ENCODE data around the gene LCE1C.
A peak's percentile ranks its signal among the peaks of the same experiment; 100 is the strongest.

The LCE1C gene, protein sequence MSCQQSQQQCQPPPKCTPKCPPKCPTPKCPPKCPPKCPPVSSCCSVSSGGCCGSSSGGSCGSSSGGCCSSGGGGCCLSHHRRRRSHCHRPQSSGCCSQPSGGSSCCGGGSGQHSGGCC

DNA sequence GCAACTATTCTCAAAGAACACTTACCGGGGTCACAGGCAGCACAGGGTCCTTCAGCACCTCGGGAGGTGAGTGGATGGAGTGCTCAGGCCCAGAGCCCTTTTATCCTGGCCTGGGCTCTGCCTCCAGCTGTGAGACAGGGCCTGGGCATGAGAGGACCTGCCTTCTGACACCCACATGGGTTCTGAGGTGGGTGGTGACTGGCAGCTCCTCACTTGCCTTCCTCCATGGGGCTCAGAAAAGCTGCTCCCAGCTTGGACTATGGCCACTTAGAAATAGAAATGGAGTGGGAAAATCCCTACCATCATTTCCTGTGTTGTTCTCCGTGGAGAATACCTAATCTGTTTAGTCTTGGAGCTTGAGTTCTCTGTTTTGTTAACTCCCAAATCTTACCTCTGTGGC is at the start of gene LCE1C:
Gene LCE1C, minus strand, starts transcription at position 76 of the 400 bp plus-strand sequence. CDS start 1,173 bp downstream, outside the sequence.
- no peak for DNase-seq (ENCODE audit: low read depth)

- DNase-seq (ENCODE audit: low read depth) = peak; percentile 18
Measured at GRCh38 chr1:152855661-152856060, 49.2 kb upstream of the LCE1C start.

GRCh38 chr1:152842556-152842955 is 36.1 kb upstream of the LCE1C start, which contains the start of gene LCE6A:
LCE6A (plus strand) TSS chr1:152842856; CDS start chr1:152843521, 665 bp downstream.
- DNase-seq (ENCODE audit: low read depth) = no peak

DNA sequence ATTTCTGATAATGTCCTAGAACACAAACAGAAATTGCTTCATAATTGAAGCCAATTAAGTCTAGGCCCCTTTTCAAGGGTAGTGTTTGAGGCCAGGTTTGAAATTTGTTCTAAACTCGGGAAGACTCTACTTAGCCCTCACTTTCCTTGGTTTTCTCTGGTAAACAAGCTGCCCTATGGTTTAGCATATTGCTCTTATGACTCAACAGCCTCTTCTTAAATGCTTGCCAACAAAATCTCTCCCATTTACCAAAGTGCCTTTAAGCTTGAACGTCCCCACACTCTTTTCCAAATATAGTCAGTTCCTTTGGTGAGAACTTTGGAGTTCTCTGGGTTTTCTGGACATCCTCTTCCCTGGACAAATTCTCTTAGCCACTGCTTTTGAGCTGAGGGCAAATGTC is 30.4 kb upstream of the LCE1C start:
- DNase-seq (ENCODE audit: low read depth) = no peak

GRCh38 chr1:152827173-152827572 is 20.7 kb upstream of the LCE1C start, which contains the start of gene LCE1A:
LCE1A (plus strand) TSS chr1:152827473; CDS start chr1:152827473, 0 bp downstream.
- DNase-seq (ENCODE audit: low read depth) = no peak

GRCh38 chr1:152824964-152825363 is 18.5 kb upstream of the LCE1C start:
- no peak for DNase-seq (ENCODE audit: low read depth)

- DNase-seq (ENCODE audit: low read depth) = no peak
Measured at GRCh38 chr1:152823294-152823693, 16.8 kb upstream of the LCE1C start.

- no peak for DNase-seq (ENCODE audit: low read depth)
Measured at GRCh38 chr1:152817309-152817708, 10.9 kb upstream of the LCE1C start.

- no peak for DNase-seq (ENCODE audit: low read depth)
Measured at GRCh38 chr1:152811671-152812070, 5.2 kb upstream of the LCE1C start, which contains the start of gene LCE1B. LCE1B (plus strand) TSS chr1:152811971; CDS start chr1:152812447, 476 bp downstream.

- no peak for DNase-seq (ENCODE audit: low read depth)
Measured at GRCh38 chr1:152811050-152811449, 4.6 kb upstream of the LCE1C start.

DNA sequence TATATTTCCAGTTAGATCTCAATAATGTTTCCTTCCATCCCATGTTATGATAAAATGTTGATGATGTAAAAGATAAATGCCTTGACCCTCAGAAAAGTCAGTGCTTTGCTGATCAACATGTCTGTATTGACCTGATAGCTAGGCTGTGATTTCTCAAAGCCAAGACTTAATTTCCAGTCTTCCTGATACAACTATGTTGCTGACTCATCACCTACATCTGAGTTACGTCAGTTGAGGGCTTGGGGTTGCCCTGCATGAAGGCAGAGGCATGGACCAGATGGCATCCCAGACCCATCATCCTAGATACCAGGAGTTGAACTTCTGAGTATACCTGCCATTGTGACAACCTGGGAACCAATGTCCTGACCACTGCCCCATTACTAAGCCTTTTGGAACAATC is 5.1 kb downstream of the LCE1C start:
- DNase-seq (ENCODE audit: low read depth) = no peak

DNA sequence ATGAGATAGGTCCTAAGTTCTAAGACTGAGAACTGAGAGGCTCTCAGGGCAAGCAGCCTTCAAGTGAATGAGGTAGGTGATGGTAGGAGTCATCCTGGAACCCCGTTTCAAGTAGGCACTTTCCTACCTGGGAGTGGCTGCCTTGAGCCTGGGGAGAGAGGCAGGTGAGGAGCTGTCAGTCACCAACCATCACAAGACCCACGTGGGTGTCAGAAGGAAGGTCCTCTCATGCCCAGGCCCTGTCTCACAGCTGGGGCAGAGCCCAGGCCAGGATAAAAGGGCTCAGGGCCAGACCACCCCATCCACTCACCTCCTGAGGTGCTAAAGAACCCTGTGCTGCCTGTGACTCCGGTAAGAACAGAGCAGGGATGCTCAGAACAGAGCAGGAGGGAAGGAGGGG is 10.0 kb downstream of the LCE1C start, which contains the start of gene LCE1D:
Gene LCE1D, plus strand, starts transcription at position 301 of the 400 bp plus-strand sequence. CDS start 1,074 bp downstream, outside the sequence.
- no peak for DNase-seq (ENCODE audit: low read depth)

DNA sequence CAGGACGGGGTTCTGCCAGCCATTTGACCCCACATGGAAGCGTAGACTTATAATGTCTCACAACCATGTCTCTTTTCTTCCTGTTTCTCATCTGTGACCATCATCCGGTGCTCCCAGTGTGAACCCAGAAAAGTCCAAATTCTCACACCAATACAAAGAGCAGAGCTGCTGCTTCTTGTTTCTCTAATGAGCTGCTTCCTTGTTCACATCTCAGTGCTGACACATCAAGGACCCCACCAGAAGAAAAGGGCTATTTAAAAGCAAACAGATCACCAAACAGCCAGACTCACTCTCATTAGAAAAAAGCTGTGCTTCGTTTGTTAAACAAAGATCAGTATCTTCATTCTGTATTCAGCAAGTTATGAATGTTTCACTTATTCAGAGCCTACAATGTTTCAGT is 10.8 kb downstream of the LCE1C start:
- no peak for DNase-seq (ENCODE audit: low read depth)

- DNase-seq (ENCODE audit: low read depth) = no peak
Measured at GRCh38 chr1:152786077-152786476, 20.4 kb downstream of the LCE1C start, which contains the start of gene LCE1E. LCE1E (plus strand) TSS chr1:152786257; CDS start chr1:152787300, 1,043 bp downstream.

DNA sequence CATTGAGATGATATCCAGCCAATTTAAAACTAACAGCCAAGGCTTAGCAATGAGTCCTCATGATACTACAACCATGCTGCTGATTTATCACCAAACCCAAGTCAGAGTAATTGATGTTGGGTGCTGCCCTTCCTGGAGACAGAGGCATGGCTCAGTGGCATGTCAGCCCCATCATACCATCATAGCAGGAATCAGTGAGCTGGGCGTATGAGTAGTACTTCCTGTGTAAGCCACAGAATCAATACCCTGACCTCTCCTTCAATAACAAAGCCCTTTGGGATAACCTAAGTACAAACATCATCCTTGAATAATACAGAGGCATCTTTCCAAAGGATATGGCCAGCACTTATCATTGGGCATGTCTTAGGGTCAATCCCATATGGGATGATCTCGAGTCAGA is 23.4 kb downstream of the LCE1C start:
- DNase-seq (ENCODE audit: low read depth) = no peak

DNA sequence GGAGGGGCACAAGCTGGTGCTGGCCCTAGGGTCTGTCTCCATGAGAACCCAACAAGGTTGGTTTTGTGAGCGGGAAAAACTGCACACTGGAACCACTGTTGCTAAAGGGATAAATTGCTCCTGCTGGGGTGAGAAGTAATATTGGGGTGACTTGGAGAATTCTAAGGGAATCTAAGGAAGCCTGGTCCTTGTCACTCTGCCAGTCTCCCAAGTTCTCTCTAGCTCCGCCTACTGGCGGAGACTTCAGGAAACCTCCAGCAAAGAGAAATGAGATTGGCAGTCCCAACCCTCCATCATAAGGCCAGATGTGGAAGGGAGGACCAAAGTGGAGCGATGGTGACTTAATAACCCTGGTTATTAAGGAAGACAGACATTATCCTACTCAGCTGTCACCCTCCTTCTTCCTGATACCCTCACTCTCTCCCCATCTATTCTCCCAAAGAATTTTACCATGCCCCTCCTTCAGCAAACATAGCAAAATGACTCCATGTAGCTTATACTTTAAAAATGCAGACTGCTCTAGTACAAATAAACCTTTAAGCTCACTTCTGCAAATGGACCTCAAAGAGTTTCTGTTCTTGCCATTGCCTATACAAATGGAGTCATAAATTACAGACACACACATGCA is 28.8 kb downstream of the LCE1C start:
- DNase-seq (ENCODE audit: low read depth) = no peak

DNA sequence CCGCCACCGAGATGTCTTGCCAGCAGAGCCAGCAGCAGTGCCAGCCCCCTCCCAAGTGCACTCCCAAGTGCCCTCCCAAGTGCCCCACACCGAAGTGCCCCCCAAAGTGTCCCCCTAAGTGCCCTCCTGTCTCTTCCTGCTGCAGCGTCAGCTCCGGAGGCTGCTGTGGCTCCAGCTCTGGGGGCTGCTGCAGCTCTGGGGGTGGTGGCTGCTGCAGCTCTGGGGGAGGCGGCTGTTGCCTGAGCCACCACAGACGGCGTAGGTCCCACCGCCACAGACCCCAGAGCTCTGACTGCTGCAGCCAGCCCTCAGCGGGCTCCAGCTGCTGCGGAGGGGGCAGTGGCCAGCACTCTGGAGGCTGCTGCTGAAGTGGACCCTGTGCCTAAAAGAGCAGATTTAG is 30.1 kb downstream of the LCE1C start:
- no peak for DNase-seq (ENCODE audit: low read depth)

DNA sequence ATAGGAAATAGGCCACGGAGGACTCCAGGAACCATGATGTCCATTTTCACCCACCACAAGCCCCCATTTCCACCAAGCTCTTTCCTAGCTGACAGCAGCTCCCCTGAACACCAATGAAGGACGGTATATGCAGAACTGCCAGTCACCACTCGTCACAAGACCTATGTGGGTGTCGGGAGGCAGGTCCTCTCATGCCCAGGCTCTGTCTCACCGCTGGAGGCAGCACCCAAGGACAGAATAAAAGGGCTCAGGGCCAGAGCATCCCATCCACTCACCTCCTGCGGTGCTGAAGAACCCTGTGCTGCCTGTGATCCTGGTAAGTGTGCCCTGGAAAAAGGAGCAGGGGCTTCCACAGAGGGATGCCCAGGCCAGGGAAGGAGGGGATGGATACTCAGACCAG is 31.6 kb downstream of the LCE1C start, which contains the start of gene LCE1F:
Gene LCE1F, plus strand, starts transcription at position 266 of the 400 bp plus-strand sequence. CDS start 1,232 bp downstream, outside the sequence.
- DNase-seq (ENCODE audit: low read depth) = no peak

- no peak for DNase-seq (ENCODE audit: low read depth)
Measured at GRCh38 chr1:152770411-152770810, 36.0 kb downstream of the LCE1C start.

DNA sequence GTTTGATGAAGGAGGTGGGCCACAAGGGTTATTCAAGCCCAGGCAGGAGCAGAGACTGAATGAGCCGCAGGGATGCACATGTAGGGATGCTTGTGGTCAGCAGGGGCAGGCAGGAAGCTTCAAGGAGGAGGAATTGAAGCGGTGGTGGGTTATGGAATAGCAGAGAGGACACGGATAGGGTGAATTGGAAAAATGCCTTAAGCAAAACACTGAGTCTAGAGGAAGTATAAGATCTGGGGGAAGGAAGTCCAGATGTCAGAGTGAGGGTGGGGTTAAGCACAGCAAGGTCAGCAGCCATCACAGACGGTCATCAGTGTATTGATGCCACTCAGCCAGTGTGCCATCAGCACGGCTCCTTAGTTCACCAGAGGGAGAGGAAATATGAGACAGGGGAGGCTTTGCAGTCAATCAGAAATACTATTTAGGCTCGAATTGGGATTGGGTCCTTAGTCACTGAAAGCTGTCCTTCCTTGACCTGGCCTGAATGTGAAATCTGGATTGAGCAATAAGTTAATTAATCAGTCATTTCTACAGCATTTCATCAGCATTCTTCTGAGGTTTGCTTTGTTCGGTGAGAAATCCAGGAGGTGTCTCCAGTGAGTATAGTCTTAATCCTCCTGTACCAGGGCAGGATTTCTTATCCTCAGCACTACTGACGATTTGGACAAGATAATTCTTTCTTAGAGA is 37.5 kb downstream of the LCE1C start:
- no peak for DNase-seq (ENCODE audit: low read depth)

DNA sequence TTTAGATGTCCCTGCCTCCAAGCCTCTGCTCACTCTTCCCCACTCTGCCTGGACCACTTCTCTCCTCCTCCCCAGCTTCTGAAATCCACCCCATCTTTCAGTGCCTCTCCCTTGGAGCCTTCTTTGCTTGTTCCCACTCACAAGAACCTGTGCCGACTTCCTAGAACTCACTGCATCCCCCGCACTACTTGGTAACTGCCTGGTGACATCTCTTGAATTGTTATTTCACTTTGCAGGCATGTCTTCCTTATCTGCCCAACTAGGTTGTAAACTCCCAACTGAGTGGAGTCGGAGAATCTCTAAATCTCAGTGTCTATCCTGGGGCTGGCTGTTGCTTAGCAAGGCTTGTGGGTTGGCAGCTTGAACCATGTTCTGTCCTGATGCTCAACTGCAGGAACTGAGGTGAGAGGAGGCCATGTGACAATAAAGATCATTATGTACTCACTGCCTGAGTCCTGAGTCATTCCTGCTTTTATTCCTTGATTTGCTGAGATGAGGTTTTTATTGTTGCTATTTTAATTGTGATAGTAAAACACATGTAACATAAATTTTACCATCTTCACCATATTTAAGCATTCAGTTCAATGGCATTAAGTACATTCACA is 44.7 kb downstream of the LCE1C start:
- DNase-seq (ENCODE audit: low read depth) = no peak

DNA sequence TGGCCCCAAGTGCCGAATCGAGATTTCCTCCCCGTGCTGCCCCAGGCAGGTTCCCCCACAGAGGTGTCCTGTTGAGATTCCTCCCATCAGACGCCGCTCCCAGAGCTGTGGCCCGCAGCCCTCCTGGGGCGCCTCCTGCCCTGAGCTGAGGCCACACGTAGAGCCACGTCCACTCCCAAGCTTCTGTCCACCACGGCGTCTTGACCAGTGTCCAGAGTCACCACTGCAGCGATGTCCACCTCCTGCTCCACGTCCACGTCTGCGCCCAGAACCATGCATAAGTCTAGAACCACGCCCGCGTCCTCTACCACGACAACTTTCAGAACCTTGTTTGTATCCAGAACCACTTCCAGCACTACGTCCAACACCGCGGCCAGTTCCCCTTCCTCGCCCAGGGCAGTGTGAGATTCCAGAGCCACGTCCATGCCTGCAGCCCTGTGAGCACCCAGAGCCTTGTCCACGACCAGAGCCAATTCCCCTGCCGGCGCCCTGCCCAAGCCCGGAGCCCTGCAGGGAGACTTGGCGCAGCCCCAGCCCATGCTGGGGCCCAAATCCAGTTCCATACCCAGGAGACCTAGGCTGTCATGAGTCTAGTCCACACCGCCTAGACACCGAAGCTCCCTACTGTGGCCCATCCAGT is 45.8 kb downstream of the LCE1C start:
- DNase-seq (ENCODE audit: low read depth) = no peak
